Activated CD8-positive, alpha-beta memory T cell treated with anti-CD3 and anti-CD28 coated beads, Interleukin-2, amount 50 U/mL, for 48 hours (primary cell): ENCODE results near the gene ADGB.

ENCODE experiments used
- DNase-seq: peaks from one replicate; pipeline ENCODE4 v3.0.0-alpha.2; 2020

Gene ADGB

GRCh38 chr6:146635165-146635564, 36.4 kb downstream of the ADGB start:
- DNase-seq: no peak

DNA sequence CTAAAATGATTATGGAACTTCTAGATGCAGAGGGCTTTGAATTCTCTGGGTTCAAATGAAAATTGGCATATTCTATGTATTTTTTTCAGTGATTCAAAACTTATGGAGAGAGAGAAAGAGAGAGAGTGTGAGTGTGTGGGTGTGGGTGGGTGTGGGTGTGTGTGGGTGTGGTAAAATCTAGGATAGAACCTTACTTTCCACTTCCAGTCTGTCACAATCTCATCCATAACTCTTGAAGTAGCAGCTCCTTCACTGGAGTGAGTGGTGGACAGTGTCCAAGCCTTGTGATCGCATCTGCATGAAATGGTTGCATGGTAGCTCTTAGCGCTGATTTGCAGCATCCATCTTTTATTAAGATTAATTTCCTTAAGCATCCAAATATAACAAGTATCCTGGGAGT, 37.7 kb downstream of the ADGB start:
- no peak for DNase-seq

GRCh38 chr6:146642921-146643320, 44.1 kb downstream of the ADGB start:
- DNase-seq: no peak

GRCh38 chr6:146650799-146651481, 52.2 kb downstream of the ADGB start:
- no peak for DNase-seq

- no peak for DNase-seq
Measured at GRCh38 chr6:146651482-146651863, 52.7 kb downstream of the ADGB start.

GRCh38 chr6:146657432-146657831, 58.7 kb downstream of the ADGB start:
- no peak for DNase-seq

- DNase-seq: no peak
Measured at GRCh38 chr6:146664871-146665360, 66.1 kb downstream of the ADGB start.

GRCh38 chr6:146666909-146667308, 68.1 kb downstream of the ADGB start:
- DNase-seq: no peak

- DNase-seq: no peak
Measured at GRCh38 chr6:146670161-146670560, 71.4 kb downstream of the ADGB start.

GRCh38 chr6:146673069-146673468, 74.3 kb downstream of the ADGB start:
- DNase-seq: no peak

- no peak for DNase-seq
Measured at GRCh38 chr6:146679386-146679785, 80.6 kb downstream of the ADGB start.

DNA sequence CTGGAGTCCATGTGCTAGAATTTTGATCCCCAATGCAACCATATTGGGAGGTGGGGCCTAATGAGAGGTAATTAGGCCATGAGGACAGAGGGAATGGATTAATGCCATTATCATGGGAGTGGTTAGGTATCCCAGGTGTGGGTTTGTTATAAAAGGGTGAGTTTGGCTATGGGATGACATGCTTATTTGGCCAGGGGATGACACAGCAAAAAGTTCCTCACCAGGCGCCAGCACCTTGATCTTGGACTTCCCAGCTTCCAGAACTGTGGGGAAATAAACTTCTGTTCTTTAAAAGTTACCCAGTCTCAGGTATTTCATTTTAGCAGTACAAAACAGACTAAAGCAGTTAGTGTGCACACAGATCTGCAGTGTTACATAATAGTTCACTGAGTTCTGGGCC, 84.1 kb downstream of the ADGB start:
- no peak for DNase-seq

- DNase-seq: no peak
Measured at GRCh38 chr6:146689806-146690205, 91.0 kb downstream of the ADGB start.

DNA sequence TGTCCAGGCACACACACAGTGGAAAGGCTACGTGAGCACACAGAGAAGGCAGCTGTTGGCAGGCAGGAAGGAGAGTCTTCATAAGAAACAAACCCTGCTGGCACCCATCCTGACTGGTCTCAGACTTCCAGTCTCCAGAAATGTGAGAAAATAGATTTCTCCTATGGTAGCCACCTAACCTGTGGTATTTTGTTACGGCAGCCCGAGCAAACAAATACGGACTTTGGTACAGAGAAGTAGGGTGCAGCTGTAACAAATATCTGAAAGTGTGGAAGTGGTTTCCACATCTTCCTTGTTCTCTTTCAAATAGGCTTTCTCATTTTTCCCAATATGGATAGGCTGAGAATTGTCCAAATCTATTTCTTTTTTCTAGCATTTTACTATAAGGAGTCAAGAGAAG, 94.6 kb downstream of the ADGB start:
- no peak for DNase-seq

DNA sequence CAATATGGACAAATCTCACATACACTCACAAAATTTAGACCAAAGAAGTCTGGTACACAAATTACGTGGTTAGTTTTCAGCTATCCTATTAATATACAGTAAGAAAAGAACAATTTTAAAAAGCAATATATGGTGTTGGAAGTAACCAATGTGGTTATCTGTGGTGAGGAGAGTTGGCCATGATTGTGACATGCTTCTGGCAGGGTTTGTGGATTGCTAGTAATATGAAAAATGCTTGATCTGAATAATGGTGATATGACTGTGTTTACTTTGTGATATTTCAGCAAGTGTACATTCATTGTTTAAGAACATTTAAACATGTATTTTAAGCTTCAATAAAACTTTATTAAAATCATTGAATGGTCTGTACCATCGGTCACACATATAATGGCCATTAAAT, 99.1 kb downstream of the ADGB start:
- DNase-seq: no peak

GRCh38 chr6:146700078-146700686, 101.4 kb downstream of the ADGB start:
- no peak for DNase-seq

DNA sequence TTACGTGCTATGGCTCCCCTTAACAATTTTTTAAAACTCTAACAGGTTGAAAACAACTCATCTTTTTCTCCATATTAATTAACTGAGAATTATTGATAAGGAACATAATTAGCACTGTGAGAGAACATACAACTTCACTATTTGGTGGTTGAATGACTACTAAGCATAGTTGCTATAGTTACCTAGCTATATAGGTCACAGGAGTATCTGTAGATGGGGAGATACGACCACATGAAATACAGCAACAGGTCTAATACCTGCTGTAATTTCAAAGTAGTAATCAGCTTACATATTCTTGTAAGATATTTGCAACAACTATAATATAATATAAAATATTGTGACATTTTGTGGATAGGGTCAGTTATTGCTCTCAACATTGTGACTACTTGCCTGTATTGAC, 102.9 kb downstream of the ADGB start:
- DNase-seq: no peak

- DNase-seq: no peak
Measured at GRCh38 chr6:146709036-146709622, 110.4 kb downstream of the ADGB start.

DNA sequence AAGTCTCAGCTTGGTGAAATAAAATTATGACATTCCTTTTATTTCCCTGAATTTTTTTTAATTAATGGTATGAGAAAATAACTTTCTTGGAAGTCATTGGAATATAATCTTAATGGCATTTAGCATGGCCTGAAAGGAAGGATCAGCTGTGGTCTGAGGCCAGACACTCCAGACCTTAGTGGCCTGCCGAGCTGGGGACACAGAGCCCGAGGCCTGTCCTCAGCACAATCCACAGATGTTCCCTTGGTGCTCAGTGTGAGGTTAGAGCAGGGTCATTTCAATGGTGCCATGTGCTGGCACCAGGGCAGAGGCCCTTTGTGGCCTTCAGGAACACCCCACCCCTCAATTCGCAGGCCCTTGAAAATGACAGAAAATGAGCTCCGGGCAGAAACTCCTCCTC, 120.6 kb downstream of the ADGB start:
- no peak for DNase-seq

- no peak for DNase-seq
Measured at GRCh38 chr6:146739696-146740095, 140.9 kb downstream of the ADGB start.

DNA sequence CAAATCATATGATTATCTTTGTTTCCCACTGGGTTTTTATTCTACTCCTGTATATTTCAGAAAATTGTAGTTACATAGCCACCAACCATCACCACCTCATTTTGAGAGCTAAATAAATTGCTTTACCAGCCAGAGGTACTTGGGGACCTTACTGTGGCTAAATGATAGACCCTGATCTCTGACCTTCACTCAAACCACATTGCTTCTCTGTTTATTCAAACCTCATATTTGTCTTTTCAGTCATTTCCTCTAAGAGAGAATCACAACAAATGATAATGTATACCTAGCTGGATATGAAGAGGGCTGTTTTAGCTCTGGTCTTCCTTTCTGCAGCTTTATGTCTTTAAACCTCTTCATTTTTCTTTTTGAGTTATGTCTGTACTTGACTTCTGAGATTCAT, 142.8 kb downstream of the ADGB start:
- no peak for DNase-seq

DNA sequence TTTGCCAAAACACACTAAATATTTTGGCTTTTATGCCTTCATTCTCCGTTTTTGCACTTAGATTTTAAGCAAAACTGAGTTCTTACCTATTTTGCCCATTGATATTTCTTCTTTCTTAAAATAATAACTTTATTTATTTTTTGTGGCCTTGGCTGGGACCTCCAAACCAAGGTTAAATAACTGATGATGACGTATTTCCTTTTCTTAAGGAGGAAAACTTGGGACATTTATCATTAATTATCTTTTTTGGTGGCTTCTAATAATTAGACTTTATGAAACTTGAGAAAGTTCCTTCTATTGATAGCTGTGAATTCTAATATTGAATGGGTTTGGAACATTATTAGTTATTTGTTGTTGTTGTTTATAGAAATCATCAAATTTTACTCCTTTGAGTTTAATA, 154.5 kb downstream of the ADGB start:
- no peak for DNase-seq

DNA sequence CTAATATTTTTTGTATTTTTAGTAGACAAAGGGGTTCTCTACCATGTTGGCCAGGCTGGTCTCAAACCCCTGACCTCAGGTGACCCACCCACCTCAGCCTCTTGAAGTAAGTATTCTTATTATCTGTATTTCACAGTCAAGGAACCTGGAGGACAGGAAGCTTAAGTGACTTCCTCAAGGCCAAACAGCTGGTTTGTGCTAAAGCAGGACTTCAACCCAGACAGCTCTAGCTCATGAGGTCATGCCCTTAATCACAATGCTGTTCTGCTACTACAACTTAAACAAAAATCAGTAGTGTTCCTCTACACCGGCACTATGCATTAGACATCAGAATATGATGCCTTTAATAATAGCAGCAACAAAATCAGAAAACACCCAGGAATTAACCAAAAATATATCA, 168.9 kb downstream of the ADGB start:
- DNase-seq: no peak

GRCh38 chr6:146768722-146769121, 169.9 kb downstream of the ADGB start:
- DNase-seq: no peak
